Caki2 (cell line): ENCODE measurements around the gene CCDC63. TPM values are rescaled to one million over a fixed set of nuclear protein-coding genes. Genes with fewer than 3 reads are reported as not detected.
"Not testable (repeated sequence)": the region's sequence is repeated elsewhere in the genome, so short reads cannot be mapped to it uniquely, and the experiment has no call there.

Source experiments
- DNase-seq: peaks from one replicate; pipeline ENCODE4 v3.0.0-alpha.2; 2015; ENCODE audit warnings: low read depth
- in situ Hi-C: cut with HindIII; loops from 2 replicates; pipeline ENCODE4 v1.10.0; 2016; ENCODE audit warnings: low sequenced_read_pairs, low pct_unique_long_range_greater_than_20kb, mixed read lengths
- total RNA-seq: library from RNA; depleted of rRNA; stranded (reverse); fragments of >200 nt; shearing (Covaris generic); gene quantifications from 2 replicates; pipeline ENCODE4 v1.2.3, GENCODE V29; 2014; ENCODE audit warnings: low replicate concordance

CCDC63 gene
- total RNA-seq, 1 experiment from 2014 or later, result not detected

DNA sequence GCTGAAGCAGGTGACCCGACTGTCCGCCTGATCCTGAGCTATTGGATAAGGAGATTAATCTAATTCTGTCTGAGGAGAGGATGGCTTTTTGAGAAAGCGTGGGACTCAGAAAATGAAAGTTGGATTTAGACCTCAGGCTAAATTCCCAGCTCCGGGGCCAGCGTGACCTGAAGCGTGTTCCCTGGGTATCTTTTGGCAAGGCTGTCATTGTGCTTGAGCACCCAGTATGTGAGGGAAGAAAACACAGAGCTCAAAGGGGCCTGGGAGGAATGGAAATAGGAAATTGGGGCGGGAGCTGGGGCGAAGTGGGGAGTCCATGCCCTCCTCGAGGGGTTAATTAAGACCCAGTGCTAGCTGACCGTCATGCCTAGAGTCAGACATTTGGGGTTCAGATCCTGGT is 17.5 kb upstream of the CCDC63 start:
- in situ Hi-C loops, result no loop called here
- no peak for DNase-seq

GRCh38 chr12:110836291-110836690 is 10.5 kb upstream of the CCDC63 start:
- in situ Hi-C loops, result no loop called here
- no peak for DNase-seq

DNA sequence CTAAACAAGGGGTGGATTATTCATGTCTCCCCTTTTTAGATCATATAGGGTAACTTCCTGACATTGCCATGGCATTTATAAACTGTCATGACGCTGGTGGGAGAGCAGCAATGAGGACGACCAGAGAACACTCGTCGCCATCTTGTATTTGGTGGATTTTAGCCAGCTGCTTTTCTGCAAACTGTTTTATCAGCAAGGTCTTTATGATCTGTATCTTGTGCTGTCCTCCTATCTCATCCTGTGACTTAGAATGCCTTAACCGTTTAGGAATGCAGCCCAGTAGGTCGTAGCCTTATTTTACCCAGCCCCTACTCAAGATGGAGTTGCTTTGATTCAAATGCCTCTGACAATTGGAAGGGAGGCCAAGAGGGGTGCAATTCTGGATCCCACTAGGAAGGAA is 5.8 kb upstream of the CCDC63 start:
- no peak for DNase-seq
- in situ Hi-C loops, result no loop called here

GRCh38 chr12:110844131-110844530 is 2.7 kb upstream of the CCDC63 start:
- DNase-seq, result no peak
- in situ Hi-C loops, result no loop called here

GRCh38 chr12:110844551-110845338 is 2.0 kb upstream of the CCDC63 start:
- in situ Hi-C loops, result no loop called here
- no peak for DNase-seq

- no peak for DNase-seq
- in situ Hi-C loops, result no loop called here
Observed at GRCh38 chr12:110845339-110845682, 1.5 kb upstream of the CCDC63 start.

DNA sequence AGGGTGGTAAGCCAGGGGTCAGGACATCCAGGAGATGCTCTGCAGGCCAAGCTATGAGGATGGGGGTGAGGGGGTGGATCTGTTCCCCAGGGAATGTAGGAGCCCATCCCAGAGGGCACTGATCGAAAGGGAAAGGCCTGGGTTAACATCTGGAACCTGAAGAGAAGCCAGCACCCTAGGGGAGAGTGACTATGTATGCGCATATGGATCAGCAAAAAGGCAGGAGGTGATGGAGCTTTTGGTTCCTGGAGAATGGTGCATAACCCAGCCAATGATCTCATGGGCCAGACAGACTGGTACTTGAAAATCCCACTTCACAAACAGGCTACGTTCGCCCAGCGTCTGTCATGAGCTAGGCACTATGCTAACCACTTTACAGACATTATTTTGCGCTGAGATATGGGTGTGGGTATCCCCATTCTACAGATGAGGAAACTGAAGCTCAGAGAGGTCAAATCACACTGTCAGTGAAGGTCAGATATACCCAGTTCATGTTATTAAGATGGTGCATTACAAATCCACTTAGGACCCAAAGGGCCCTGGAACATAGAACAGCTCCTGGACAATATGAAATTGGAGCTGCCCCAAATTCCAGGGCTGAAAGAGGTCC is 1.6 kb downstream of the CCDC63 start:
- no peak for DNase-seq
- in situ Hi-C loops, result no loop called here

DNA sequence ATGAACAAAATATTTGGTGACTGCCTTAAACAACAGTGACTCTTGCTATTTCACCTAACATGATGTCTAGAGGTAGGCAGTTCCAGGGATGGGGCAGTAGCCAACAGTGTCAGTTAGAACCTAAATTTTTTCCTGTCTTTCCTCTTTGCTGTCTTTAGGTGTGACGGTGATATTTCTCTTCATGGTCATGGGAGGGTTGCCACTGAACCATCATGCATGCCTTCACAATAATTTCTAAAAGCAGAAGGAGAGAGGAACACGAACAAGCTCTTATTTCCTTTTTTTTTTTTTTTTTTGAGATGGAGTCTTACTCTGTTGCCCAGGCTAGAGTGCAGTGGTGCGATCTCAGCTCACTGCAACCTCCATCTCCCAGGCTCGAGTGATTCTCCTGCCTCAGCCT is 2.4 kb downstream of the CCDC63 start:
- DNase-seq, result no peak
- in situ Hi-C loops, result no loop called here

GRCh38 chr12:110849748-110850403 is 3.1 kb downstream of the CCDC63 start:
- in situ Hi-C loops, result no loop called here
- no peak for DNase-seq

DNA sequence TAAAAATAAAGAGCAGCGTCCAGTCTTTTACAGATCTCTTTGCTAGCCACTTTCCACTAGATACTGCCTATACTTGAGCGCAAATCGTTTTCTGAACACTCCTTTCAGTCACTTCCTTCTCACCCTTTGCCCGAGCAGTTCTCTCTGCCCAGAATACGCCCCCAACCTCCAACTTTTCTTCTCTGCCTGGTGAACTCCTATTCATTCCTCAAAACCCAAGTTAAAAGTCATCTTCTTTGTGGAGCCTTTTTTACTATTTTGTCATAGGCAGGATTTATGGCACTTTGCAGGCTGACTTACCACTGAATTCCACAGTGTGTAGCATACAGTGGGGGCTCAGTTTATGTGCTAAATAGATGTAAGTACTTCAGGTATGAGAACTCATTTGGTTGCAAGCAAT is 4.0 kb downstream of the CCDC63 start:
- in situ Hi-C loops, result no loop called here
- DNase-seq, result no peak

DNA sequence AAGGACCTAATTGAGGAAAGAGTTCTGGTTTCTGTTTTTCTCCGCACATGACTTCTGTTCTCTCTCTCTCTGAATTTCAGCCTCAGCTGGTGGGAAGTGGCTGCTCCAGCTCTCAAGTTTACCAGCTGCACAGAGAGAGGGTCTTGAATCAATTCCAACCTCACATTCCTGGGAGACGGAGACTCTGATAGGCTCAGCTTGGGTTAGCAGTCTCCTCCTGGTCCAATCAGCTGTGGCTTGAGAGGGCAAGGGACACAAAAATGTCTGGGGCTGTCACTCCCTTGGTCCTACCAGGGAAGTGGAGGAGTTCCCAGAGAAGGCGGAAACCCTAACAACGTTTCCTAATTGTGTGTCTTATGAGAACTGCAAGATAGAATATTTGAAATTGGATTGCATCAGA is 7.0 kb downstream of the CCDC63 start:
- in situ Hi-C loops, result no loop called here
- no peak for DNase-seq

DNA sequence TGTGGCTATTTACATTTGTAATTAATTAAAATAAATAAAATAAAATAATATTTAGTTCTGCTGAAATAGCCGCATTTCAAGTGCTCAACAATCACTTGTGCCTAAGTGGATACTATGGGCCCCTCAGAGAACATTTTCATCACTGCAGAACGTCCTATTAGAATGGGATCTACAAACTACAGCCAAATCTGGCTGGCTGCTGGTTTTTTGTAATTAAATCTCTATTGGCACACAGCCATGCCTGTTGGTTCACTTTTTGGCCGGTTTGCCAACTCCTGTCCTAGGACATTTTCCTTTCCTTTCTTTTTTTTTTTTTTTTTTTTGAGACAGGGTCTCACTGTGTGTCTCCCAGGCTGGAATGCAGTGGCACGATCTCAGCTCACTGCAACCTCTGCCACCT is 9.8 kb downstream of the CCDC63 start:
- DNase-seq, result no peak
- in situ Hi-C loops, result no loop called here

GRCh38 chr12:110857528-110857927 is 10.7 kb downstream of the CCDC63 start:
- in situ Hi-C loops, result no loop called here
- DNase-seq, result no peak

- in situ Hi-C loops, DNase-seq: not testable (repeated sequence)
Observed at GRCh38 chr12:110857954-110858353, 11.2 kb downstream of the CCDC63 start.

- in situ Hi-C loops, result no loop called here
- DNase-seq, result no peak
Observed at GRCh38 chr12:110858848-110859247, 12.1 kb downstream of the CCDC63 start.

GRCh38 chr12:110860833-110861296 is 14.1 kb downstream of the CCDC63 start:
- DNase-seq, result no peak
- in situ Hi-C loops, result no loop called here

- in situ Hi-C loops, result no loop called here
- no peak for DNase-seq
Observed at GRCh38 chr12:110861729-110862128, 14.9 kb downstream of the CCDC63 start.

- in situ Hi-C loops, result no loop called here
- DNase-seq, result no peak
Observed at GRCh38 chr12:110862329-110862728, 15.5 kb downstream of the CCDC63 start.

DNA sequence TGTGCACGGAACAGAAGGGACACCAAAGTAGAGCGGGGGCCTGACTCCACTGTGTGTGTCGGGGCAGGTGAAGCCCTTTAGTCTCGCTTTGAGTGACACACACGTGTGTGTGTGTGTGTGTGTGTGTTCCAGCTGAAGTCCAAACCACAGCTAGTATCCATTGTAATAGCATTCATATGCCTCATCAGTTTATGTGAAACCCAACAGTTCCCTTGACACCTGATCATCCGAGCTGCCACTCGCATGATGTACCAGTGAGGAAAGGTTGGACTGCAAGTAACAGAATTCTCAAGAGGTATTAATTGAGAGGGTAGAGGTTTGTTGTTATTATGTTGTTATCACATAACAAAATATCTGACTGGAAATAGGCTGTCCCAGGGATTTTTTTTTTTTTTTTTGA is 16.4 kb downstream of the CCDC63 start:
- no peak for DNase-seq
- in situ Hi-C loops, result no loop called here
